Type B pancreatic cell (in vitro differentiated cells): ENCODE measurements around the gene AGBL3. TPM values are rescaled to one million over a fixed set of nuclear protein-coding genes. Genes with fewer than 3 reads are reported as not detected.

Source experiments
- DNase-seq: peaks from one replicate; pipeline ENCODE4 v3.0.0; 2021; ENCODE audit warnings: mixed read lengths; ENCODE audit not compliant: unreplicated experiment; ENCODE audit errors: extremely low spot score
- H3K27ac Mint-ChIP-seq: 2 replicates; pipeline ENCODE4 v1.8.0; 2021; ENCODE audit warnings: mild to moderate bottlenecking, mixed read lengths
- H3K27me3 Mint-ChIP-seq: 2 replicates; pipeline ENCODE4 v1.8.0; 2021; ENCODE audit warnings: mixed read lengths
- H3K36me3 Mint-ChIP-seq: 2 replicates; pipeline ENCODE4 v1.8.0; 2021; ENCODE audit warnings: mixed read lengths
- H3K4me1 Mint-ChIP-seq: one replicate; pipeline ENCODE4 v1.8.0; 2021; ENCODE audit warnings: mixed read lengths; ENCODE audit not compliant: unreplicated experiment
- H3K4me3 Mint-ChIP-seq: 2 replicates; pipeline ENCODE4 v1.8.0; 2021; ENCODE audit warnings: mild to moderate bottlenecking, mixed read lengths
- H3K9me3 Mint-ChIP-seq: 2 replicates; pipeline ENCODE4 v1.8.0; 2021; ENCODE audit warnings: mixed read lengths
- CTCF ChIP-seq: fragments of 200-600 bp; sonication (generic); conservative IDR thresholded peaks from 2 replicates; pipeline ENCODE4 v1.5.0; 2021; ENCODE audit warnings: antibody characterized with exemption, mild to moderate bottlenecking
- total RNA-seq: library from RNA; stranded (reverse); gene quantifications from 2 replicates; pipeline ENCODE4 v1.2.1, GENCODE V29; 2021; ENCODE audit warnings: low replicate concordance

The AGBL3 gene
- total RNA-seq, 1 donor from 2014 or later = 3.2 TPM

GRCh38 chr7:135150072-135150782, 163.9 kb downstream of the AGBL3 start:
- H3K27me3 Mint-ChIP-seq = no peaks in the 10 kb centered on the region
- TF ChIP-seq CTCF = no peak
- H3K9me3 Mint-ChIP-seq = peaks cover 9% of the 10 kb centered on the region
- H3K4me1 Mint-ChIP-seq = peaks cover 5% of the 10 kb centered on the region
- H3K36me3 Mint-ChIP-seq = peaks cover 5% of the 10 kb centered on the region
- H3K4me3 Mint-ChIP-seq = no peak overlapping the region
- no peak overlapping the region for H3K27ac Mint-ChIP-seq
- no peak for DNase-seq

GRCh38 chr7:135151132-135151531, 164.8 kb downstream of the AGBL3 start:
- no peak for DNase-seq
- no peak for TF ChIP-seq CTCF
- no peak overlapping the region for H3K4me3 Mint-ChIP-seq
- no peaks in the 10 kb centered on the region for H3K27me3 Mint-ChIP-seq
- H3K9me3 Mint-ChIP-seq = peaks cover 11% of the 10 kb centered on the region
- H3K4me1 Mint-ChIP-seq = peaks cover 5% of the 10 kb centered on the region
- no peak overlapping the region for H3K27ac Mint-ChIP-seq
- peaks cover 5% of the 10 kb centered on the region for H3K36me3 Mint-ChIP-seq

GRCh38 chr7:135151533-135151932, 165.2 kb downstream of the AGBL3 start:
- no peak overlapping the region for H3K27ac Mint-ChIP-seq
- H3K9me3 Mint-ChIP-seq = peaks cover 13% of the 10 kb centered on the region
- no peaks in the 10 kb centered on the region for H3K27me3 Mint-ChIP-seq
- no peak for TF ChIP-seq CTCF
- H3K4me1 Mint-ChIP-seq = peaks cover 5% of the 10 kb centered on the region
- peaks cover 5% of the 10 kb centered on the region for H3K36me3 Mint-ChIP-seq
- H3K4me3 Mint-ChIP-seq = no peak overlapping the region
- DNase-seq = no peak

GRCh38 chr7:135152442-135152841, 166.1 kb downstream of the AGBL3 start:
- Mint-ChIP-seq H3K36me3 (peaks cover 9% of the 10 kb centered on the region), H3K4me1 (peaks cover 5% of the 10 kb centered on the region), H3K4me3 (no peak overlapping the region), H3K27ac (no peak overlapping the region), H3K27me3 (no peaks in the 10 kb centered on the region), H3K9me3 (peaks cover 13% of the 10 kb centered on the region)
- no peak for TF ChIP-seq CTCF
- DNase-seq = no peak

GRCh38 chr7:135154734-135155133, 168.4 kb downstream of the AGBL3 start:
- no peaks in the 10 kb centered on the region for H3K27me3 Mint-ChIP-seq
- H3K4me1 Mint-ChIP-seq = no peaks in the 10 kb centered on the region
- no peak overlapping the region for H3K4me3 Mint-ChIP-seq
- peaks cover 13% of the 10 kb centered on the region for H3K9me3 Mint-ChIP-seq
- no peak for TF ChIP-seq CTCF
- no peak for DNase-seq
- no peak overlapping the region for H3K27ac Mint-ChIP-seq
- H3K36me3 Mint-ChIP-seq = peaks cover 16% of the 10 kb centered on the region
